ENCODE measurements around the gene MTFMT. TPM values are rescaled to one million over a fixed set of nuclear protein-coding genes. Genes with fewer than 3 reads are reported as not detected.

The MTFMT gene
- total and polyA plus RNA-seq, 2 of the 13 experiments (the other 11 are each of a cell fraction or from before 2014, with no cell fraction given), result 9.9 to 23.2 TPM

DNA sequence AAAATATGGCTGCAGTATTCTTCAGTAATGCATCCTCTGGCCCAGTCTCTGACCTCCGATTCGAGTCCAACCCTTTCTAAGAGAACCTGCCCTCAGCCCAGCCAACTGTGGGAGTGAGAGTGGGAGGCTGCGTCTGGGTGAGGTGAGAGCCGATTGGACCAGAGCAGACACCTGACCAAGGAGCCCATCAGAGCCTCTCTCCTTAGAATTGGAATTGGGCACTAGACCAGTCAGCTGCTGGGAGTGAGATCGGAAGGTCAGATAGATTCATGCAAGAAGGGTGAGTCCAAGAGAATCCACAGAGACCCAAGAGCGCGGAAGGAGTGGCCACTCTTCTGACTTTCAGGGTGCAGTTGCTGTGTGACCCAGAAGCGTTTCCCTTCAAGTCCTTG lies 28.1 kb upstream of the MTFMT start (continued):
- TF ChIP-seq TBX2 (CRISPR knock-in tag; IDR thresholded peaks at IDR 0.05; ENCODE audit: borderline replicate concordance), result 0 out of 2 replicates have a peak, but pooled peaks have one; percentile 6

DNA sequence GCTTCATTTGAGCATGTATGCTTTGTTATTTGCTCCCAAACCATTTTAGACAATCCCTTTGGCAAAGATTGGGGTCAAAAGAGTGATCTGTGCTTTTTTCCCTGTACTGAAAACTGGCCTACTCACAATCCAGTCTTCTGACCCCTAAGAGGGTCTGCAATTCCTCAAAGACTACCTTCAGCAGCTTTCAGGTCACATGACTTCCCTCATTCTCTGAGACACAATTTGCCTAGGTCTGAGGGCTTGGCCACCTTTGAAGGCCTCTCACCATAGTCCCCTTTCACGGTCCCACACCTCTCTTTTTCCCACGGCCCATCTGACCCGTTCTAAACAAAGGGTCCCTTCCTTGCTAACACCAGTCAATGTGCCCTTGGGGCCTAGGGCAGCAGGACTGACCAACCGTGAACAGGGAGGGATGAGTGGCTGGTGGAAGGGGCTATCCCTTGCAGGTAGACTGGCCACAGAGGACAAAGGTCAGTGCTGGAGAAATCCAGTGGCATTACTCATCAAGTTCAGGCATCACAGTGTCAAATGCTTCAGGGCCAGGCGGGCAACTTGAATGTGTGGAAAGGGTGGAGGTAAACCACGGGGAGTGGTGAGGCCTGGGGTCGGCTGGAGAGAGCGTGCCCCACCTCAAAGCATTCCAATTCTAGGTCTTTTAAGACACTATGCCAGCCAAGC lies 27.6 kb upstream of the MTFMT start:
- Histone ChIP-seq H3K36me3 (replicated peaks in 1 of 2; ENCODE audit: control insufficient read depth in 1 of 2, insufficient read depth in 2 of 2, low read length in 2 of 2) (no peaks in the 10 kb centered on the region), H3K4me1 (ENCODE audit: insufficient read depth, low read length) (peaks cover 79% of the 10 kb centered on the region), H2AFZ (ENCODE audit: low read length) (no peak overlapping the region), H3K4me2 (ENCODE audit: low read depth, low read length) (peak overlapping the region; percentile 71), H3K27ac (ENCODE audit: extremely low read length, insufficient read depth, low read length) (peak overlapping the region; percentile 46), H3K9ac (ENCODE audit: insufficient read depth, low read depth, low read length) (peak overlapping the region; percentile 13; the same call in 1 of the 2 replicates), H3K27me3 (ENCODE audit: control insufficient read depth in 1 of 2, insufficient read depth in 2 of 2, low read length in 2 of 2) (no peaks in the 10 kb centered on the region), H3K4me3 (replicated peaks in 1 of 3; ENCODE audit: insufficient read depth in 1 of 3, low read depth in 2 of 3, low read length in 3 of 3) (peak overlapping the region in 1 of 3 experiments; percentile 27; a peak in 1 of 6 replicates), H3K79me2 (ENCODE audit: insufficient read depth, low read length) (no peaks in the 10 kb centered on the region), H4K20me1 (ENCODE audit: insufficient read depth, low read length) (no peaks in the 10 kb centered on the region), H3K9me3 (ENCODE audit: low read length) (no peaks in the 10 kb centered on the region)
- FAIRE-seq (peak; percentile 87), ATAC-seq (peak; percentile 81), DNase-seq (ENCODE audit: low spot score) (peak; percentile 96)
- ChIA-PET CTCF (ENCODE audit: low intra/inter-chr PET ratio, low total read pairs) (interaction anchor here (1.2 to 5.0 kb wide), 3 partner anchors 24 to 45 kb away, joined by 3 to 54 read pairs (median 4); no protein-coding TSS in a partner anchor), POLR2A (interaction anchor here (0.7 to 4.5 kb wide), 5 partner anchors 13 to 128 kb away, joined by 3 to 27 read pairs (median 4); partner anchors contain the start of genes CLPX and SLC51B)
- intact Hi-C loops (cut with micrococcal nuclease; ENCODE audit: unreplicated experiment), result loop anchor here (1.0 to 10.0 kb wide), 2 partner anchors 29 to 238 kb away; partner anchors contain the start of gene RNU5A-1
- WGBS (ENCODE audit: low lambda C conversion rate), result 0% methylated on average over 5 of the region's 8 CpGs
- in situ Hi-C loops (cut with HindIII; ENCODE audit: extremely low pct_ligation_motif_present, low pct_unique_long_range_greater_than_20kb), result no loop called here
- TSS peak; percentile 75 for BruUV-seq (replicated peaks)
- TF ChIP-seq HOXA3 (CRISPR knock-in tag; IDR thresholded peaks at IDR 0.05), result peak; percentile 61; the same call in 1 of the 2 replicates
- TF ChIP-seq BRD4 (CRISPR knock-in tag; IDR thresholded peaks at IDR 0.05), result no peak
- TF ChIP-seq ZSCAN21 (CRISPR knock-in tag; IDR thresholded peaks at IDR 0.05; ENCODE audit: borderline replicate concordance), result no peak; the same call in 1 of the 2 replicates
- TF ChIP-seq NFIB (CRISPR knock-in tag; IDR thresholded peaks at IDR 0.05; ENCODE audit: borderline replicate concordance), result no peak
- TF ChIP-seq, protein P1, sequence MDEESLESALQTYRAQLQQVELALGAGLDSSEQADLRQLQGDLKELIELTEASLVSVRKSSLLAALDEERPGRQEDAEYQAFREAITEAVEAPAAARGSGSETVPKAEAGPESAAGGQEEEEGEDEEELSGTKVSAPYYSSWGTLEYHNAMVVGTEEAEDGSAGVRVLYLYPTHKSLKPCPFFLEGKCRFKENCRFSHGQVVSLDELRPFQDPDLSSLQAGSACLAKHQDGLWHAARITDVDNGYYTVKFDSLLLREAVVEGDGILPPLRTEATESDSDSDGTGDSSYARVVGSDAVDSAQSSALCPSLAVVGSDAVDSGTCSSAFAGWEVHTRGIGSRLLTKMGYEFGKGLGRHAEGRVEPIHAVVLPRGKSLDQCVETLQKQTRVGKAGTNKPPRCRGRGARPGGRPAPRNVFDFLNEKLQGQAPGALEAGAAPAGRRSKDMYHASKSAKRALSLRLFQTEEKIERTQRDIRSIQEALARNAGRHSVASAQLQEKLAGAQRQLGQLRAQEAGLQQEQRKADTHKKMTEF (CRISPR knock-in tag; IDR thresholded peaks at IDR 0.05), result peak; percentile 73; the same call in 1 of the 2 replicates
- no peak for TF ChIP-seq SOX6 (IDR thresholded peaks at IDR 0.05)
- peak; percentile 81 for TF ChIP-seq SOX6 (CRISPR knock-in tag; IDR thresholded peaks at IDR 0.05)
- TF ChIP-seq ZNF33B (CRISPR knock-in tag; IDR thresholded peaks at IDR 0.05), result no peak
- no peak for TF ChIP-seq ZNF558 (CRISPR knock-in tag; IDR thresholded peaks at IDR 0.05; ENCODE audit: borderline replicate concordance)
- TF ChIP-seq ZFP36L2 (CRISPR knock-in tag; IDR thresholded peaks at IDR 0.05), result no peak
- TF ChIP-seq MED13 (CRISPR knock-in tag; IDR thresholded peaks at IDR 0.05), result no peak
- TF ChIP-seq ZNF747 (CRISPR knock-in tag; IDR thresholded peaks at IDR 0.05; ENCODE audit: borderline replicate concordance), result no peak
- TF ChIP-seq SNAPC5 (CRISPR knock-in tag; IDR thresholded peaks at IDR 0.05; ENCODE audit: borderline replicate concordance), result no peak
- no peak for TF ChIP-seq SOX13 (IDR thresholded peaks at IDR 0.05)
- TF ChIP-seq SOX13 (CRISPR knock-in tag; conservative IDR thresholded peaks at IDR 0.05 in 1 of 2, IDR thresholded peaks at IDR 0.05 in 1 of 2), result peak in 1 of 2 experiments; percentile 77; a peak in 2 of 4 replicates
- no peak for TF ChIP-seq SRSF9 (IDR thresholded peaks at IDR 0.05; ENCODE audit: borderline replicate concordance, insufficient read depth, low read depth, low read length, poor library complexity, severe bottlenecking)
- 0 out of 2 replicates have a peak, but pooled peaks have one; percentile 17 for TF ChIP-seq CSRNP1 (CRISPR knock-in tag; IDR thresholded peaks at IDR 0.05)
- TF ChIP-seq ZFX (CRISPR knock-in tag; IDR thresholded peaks at IDR 0.05; ENCODE audit: low read depth), result peak; percentile 87
